Measurements from ENCODE around the gene CLCN6. TPM values are rescaled to one million over a fixed set of nuclear protein-coding genes. Genes with fewer than 3 reads are reported as not detected.

Gene CLCN6
- total and polyA plus RNA-seq, 10 of the 15 experiments (the other 5 are each of a cell fraction or from before 2014, with no cell fraction given), result 2.2 to 20.9 (median 10.2) TPM

DNA sequence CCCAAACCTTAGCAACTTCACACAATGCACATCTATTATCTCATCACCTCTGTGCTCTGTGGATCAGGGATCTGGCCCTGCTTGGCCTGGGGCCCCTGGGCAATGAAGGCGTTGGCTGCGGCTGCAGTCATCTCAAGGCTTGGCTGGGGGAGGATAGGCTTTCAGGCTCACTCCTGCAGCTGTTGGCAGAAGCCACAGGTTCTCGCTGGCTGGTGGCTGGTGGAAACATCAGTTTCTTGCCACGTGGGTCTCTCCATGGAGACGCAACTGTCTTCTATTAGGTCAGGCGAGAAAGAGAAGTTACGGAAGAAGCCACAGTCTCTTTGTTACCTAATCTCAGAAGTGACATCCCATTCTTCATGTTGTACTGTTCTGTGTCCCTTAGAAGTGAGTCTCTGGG, 45.2 kb downstream of the CLCN6 start (continued):
- no peak for TF ChIP-seq RB1 (IDR thresholded peaks at IDR 0.05; ENCODE audit: borderline replicate concordance)
- TF ChIP-seq ELK1 (IDR thresholded peaks at IDR 0.05; ENCODE audit: low read depth, low read length), result no peak
- TF ChIP-seq MTA3 (IDR thresholded peaks at IDR 0.05; ENCODE audit: borderline replicate concordance, low read length), result no peak
- TF ChIP-seq REST (IDR thresholded peaks at IDR 0.05; ENCODE audit: low read depth, low read length), result no peak
- no peak for TF ChIP-seq LARP7 (IDR thresholded peaks at IDR 0.05)
- TF ChIP-seq IKZF2 (IDR thresholded peaks at IDR 0.05), result no peak
- TF ChIP-seq, protein P1, sequence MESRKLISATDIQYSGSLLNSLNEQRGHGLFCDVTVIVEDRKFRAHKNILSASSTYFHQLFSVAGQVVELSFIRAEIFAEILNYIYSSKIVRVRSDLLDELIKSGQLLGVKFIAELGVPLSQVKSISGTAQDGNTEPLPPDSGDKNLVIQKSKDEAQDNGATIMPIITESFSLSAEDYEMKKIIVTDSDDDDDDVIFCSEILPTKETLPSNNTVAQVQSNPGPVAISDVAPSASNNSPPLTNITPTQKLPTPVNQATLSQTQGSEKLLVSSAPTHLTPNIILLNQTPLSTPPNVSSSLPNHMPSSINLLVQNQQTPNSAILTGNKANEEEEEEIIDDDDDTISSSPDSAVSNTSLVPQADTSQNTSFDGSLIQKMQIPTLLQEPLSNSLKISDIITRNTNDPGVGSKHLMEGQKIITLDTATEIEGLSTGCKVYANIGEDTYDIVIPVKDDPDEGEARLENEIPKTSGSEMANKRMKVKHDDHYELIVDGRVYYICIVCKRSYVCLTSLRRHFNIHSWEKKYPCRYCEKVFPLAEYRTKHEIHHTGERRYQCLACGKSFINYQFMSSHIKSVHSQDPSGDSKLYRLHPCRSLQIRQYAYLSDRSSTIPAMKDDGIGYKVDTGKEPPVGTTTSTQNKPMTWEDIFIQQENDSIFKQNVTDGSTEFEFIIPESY (IDR thresholded peaks at IDR 0.05), result no peak
